Liver (tissue), 9 donors: ENCODE data around the gene INSR. TPM values are rescaled to one million over a fixed set of nuclear protein-coding genes. Genes with fewer than 3 reads are reported as not detected.

Experiments used
- DNase-seq: peaks from one replicate; pipeline ENCODE4 v3.0.0-alpha.2; 2017; ENCODE audit warnings: low spot score
- H3K27ac ChIP-seq, 2 donors: one replicate each; pipeline ENCODE4 v1.7.0; 2013; ENCODE audit warnings: inconsistent platforms in 2 of 2, low read length in 2 of 2, control low read depth in 1 of 2, low read depth in 1 of 2, mild to moderate bottlenecking in 1 of 2
- H3K27me3 ChIP-seq, 4 donors: one replicate each; pipeline versions ENCODE4 v1.6.1 to v1.7.0; 2013; ENCODE audit warnings: low read length in 3 of 4, inconsistent platforms in 1 of 4, mild to moderate bottlenecking in 1 of 4, moderate library complexity in 1 of 4; ENCODE audit not compliant: control insufficient read depth in 4 of 4, insufficient read depth in 4 of 4
- H3K36me3 ChIP-seq, 4 donors: one replicate each; pipeline versions ENCODE4 v1.6.1 to v1.7.0; 2013; ENCODE audit warnings: low read length in 3 of 4, mild to moderate bottlenecking in 3 of 4, low read depth in 1 of 4, moderate library complexity in 1 of 4; ENCODE audit not compliant: control insufficient read depth in 4 of 4, insufficient read depth in 3 of 4
- H3K4me1 ChIP-seq, 4 donors: one replicate each; pipeline versions ENCODE4 v1.6.1 to v1.7.0; 2013; ENCODE audit warnings: low read length in 3 of 4, mild to moderate bottlenecking in 3 of 4, moderate library complexity in 1 of 4; ENCODE audit not compliant: control insufficient read depth in 4 of 4, insufficient read depth in 4 of 4
- H3K4me3 ChIP-seq, 3 donors: one replicate each; pipeline versions ENCODE4 v1.6.1 to v1.7.0; 2013; ENCODE audit warnings: low read length in 3 of 3, control low read depth in 1 of 3, low read depth in 1 of 3, mild to moderate bottlenecking in 1 of 3
- H3K9ac ChIP-seq, 2 donors: one replicate each; pipeline ENCODE4 v1.7.0; 2013; ENCODE audit warnings: low read length in 2 of 2, mild to moderate bottlenecking in 2 of 2, moderate library complexity in 2 of 2, control low read depth in 1 of 2, low read depth in 1 of 2
- H3K9me3 ChIP-seq, 4 donors: one replicate each; pipeline versions ENCODE4 v1.6.1 to v1.7.0; 2013; ENCODE audit warnings: low read length in 3 of 4; ENCODE audit not compliant: control insufficient read depth in 4 of 4
- ATF3 ChIP-seq: IDR thresholded peaks from 2 replicates; pipeline ENCODE4 v1.6.1; 2016; ENCODE audit warnings: antibody characterized with exemption
- CTCF ChIP-seq: fragments of 150-350 bp; IDR thresholded peaks from 2 replicates; pipeline ENCODE4 v1.5.1; 2017; ENCODE audit warnings: improper control_type of control experiment, low read depth, low read length; ENCODE audit not compliant: missing input control
- EGR1 ChIP-seq, 2 donors: IDR thresholded peaks; 2 replicates each; pipeline ENCODE4 v1.6.1; 2016 to 2018; ENCODE audit warnings: antibody characterized with exemption in 2 of 2, low read depth in 2 of 2
- FOXA1 ChIP-seq: IDR thresholded peaks from 2 replicates; pipeline ENCODE4 v1.6.1; 2016; ENCODE audit warnings: antibody characterized with exemption
- FOXA2 ChIP-seq: IDR thresholded peaks from 2 replicates; pipeline ENCODE4 v1.6.1; 2016; ENCODE audit warnings: antibody characterized with exemption
- GABPA ChIP-seq, 2 donors: IDR thresholded peaks in 1 of 2; conservative IDR thresholded peaks in 1 of 2; 2 replicates each; pipeline ENCODE4 v1.6.1; 2016; ENCODE audit warnings: antibody characterized with exemption in 2 of 2, mild to moderate bottlenecking in 1 of 2, moderate library complexity in 1 of 2
- HNF4A ChIP-seq, 2 donors: conservative IDR thresholded peaks; 2 replicates each; pipeline ENCODE4 v1.6.1; 2016; ENCODE audit warnings: antibody characterized with exemption in 2 of 2, mild to moderate bottlenecking in 2 of 2
- HNF4G ChIP-seq: IDR thresholded peaks from 2 replicates; pipeline ENCODE4 v1.6.1; 2016; ENCODE audit warnings: antibody characterized with exemption
- JUND ChIP-seq, 2 donors: IDR thresholded peaks; 2 replicates each; pipeline ENCODE4 v1.6.1; 2016; ENCODE audit warnings: antibody characterized with exemption in 2 of 2
- MAX ChIP-seq: IDR thresholded peaks from 2 replicates; pipeline ENCODE4 v1.6.1; 2016; ENCODE audit warnings: antibody characterized with exemption
- NR2F2 ChIP-seq: IDR thresholded peaks from 2 replicates; pipeline ENCODE4 v1.6.1; 2016; ENCODE audit warnings: antibody characterized with exemption
- RAD21 ChIP-seq, 2 donors: IDR thresholded peaks; 2 replicates each; pipeline ENCODE4 v1.6.1; 2016; ENCODE audit warnings: antibody characterized with exemption in 2 of 2, mild to moderate bottlenecking in 2 of 2
- RXRA ChIP-seq, 2 donors: IDR thresholded peaks; 2 replicates each; pipeline ENCODE4 v1.6.1; 2017 to 2018; ENCODE audit warnings: antibody characterized with exemption in 2 of 2, mild to moderate bottlenecking in 1 of 2
- SP1 ChIP-seq: IDR thresholded peaks from 2 replicates; pipeline ENCODE4 v1.6.1; 2018; ENCODE audit warnings: antibody characterized with exemption, mild to moderate bottlenecking
- TAF1 ChIP-seq: conservative IDR thresholded peaks from 2 replicates; pipeline ENCODE4 v1.6.1; 2016; ENCODE audit warnings: antibody characterized with exemption, mild to moderate bottlenecking
- YY1 ChIP-seq: IDR thresholded peaks from 2 replicates; pipeline ENCODE4 v1.6.1; 2016; ENCODE audit warnings: antibody characterized with exemption, mild to moderate bottlenecking
- WGBS: extraction: QIAGEN DNeasy Blood & Tissue Kit; methylation state at CpG from one replicate; pipeline ENCODE4 v1.1.7; 2013; 5-methylcytosine and 5-hydroxymethylcytosine counted together
- polyA plus RNA-seq, 2 donors: library from polyadenylated mRNA; stranded (reverse) in 1 of 2; unstranded in 1 of 2; fragments of 200-250 nt in 1 of 2; fragments of >200 nt in 1 of 2; fragmentation: Nextera tagmentation in 1 of 2; extraction: Ambion mirVana in 1 of 2; gene quantifications; one replicate each; pipeline versions ENCODE4 v1.2.1 to v1.2.3, GENCODE V29; 2013 to 2015
- total RNA-seq, 2 donors: library from RNA; depleted of rRNA; stranded (reverse); fragments of >200 nt; gene quantifications; one replicate each; pipeline ENCODE4 v1.2.3, GENCODE V29; 2014
- TF ChIP-seq, protein P1 (sequence below): IDR thresholded peaks from 2 replicates; pipeline ENCODE4 v1.6.1; 2016; ENCODE audit warnings: antibody characterized with exemption
- TF ChIP-seq, protein P2 (sequence below): IDR thresholded peaks from 2 replicates; pipeline ENCODE4 v1.6.1; 2016; ENCODE audit warnings: antibody characterized with exemption, mild to moderate bottlenecking
- donor health status: healthy.
- donor health status: healthy.
- donor health status: healthy.
- donor health status: healthy.
- donor health status: healthy.

Gene INSR
- total and polyA plus RNA-seq, 4 donors, result 16.5 to 97.5 (median 50.8) TPM

DNA sequence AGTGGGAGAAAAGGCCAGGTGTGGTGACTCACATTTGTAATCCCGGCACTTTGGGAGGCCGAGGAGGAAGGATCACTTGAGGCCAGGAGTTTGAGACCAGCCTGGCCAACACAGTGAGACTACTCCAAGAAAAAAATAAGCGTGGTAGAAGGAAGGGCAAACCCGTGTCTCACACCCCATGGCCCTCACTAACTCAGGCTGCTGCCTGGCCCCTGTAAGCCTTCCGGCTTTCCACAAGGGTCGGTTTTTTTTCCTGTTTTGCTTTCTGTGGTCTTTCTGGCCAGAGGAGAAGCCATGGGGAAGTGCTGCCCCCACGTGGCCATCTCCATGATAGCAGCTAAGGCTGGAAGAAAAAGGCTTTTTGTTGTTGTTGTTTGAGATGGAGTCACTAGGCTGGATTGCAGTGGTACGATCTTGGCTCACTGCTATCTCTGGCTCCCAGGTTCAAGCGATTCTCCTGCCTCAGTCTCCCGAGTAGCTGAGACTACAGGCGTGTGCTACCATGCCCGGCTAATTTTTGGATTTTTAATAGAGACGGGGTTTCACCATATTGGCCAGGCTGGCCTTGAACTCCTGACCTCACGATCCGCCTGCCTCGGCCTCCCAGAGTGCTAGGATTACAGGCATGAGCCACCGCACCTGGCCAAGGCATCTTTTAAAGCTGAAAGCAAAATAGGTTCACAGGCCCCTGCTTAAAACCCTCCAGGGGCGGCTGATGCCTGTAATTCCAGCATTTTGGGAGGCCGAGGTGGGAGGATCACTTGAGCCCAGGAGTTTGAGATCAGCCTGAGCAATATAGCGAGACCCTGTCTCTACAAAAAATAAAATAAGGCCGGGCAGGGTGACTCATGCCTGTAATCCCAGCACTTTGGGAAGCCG lies 47.0 kb upstream of the INSR start:
- DNase-seq, result peak; percentile 90
- 32% methylated on average over 22 of the region's 22 CpGs for WGBS
- H3K9ac ChIP-seq, result no peak overlapping the region
- H3K27ac ChIP-seq, result no peak overlapping the region
- TF ChIP-seq HNF4G (no peak), YY1 (no peak), MAX (no peak), EGR1 (IDR thresholded peaks at IDR 0.05; ENCODE audit: low read depth in 2 of 2) (no peak), SP1 (no peak), JUND (IDR thresholded peaks at IDR 0.05) (no peak), FOXA1 (no peak), RXRA (IDR thresholded peaks at IDR 0.05) (no peak), TAF1 (no peak), HNF4A (conservative IDR thresholded peaks at IDR 0.05) (no peak), FOXA2 (no peak), RAD21 (IDR thresholded peaks at IDR 0.05) (peak; percentile 97 to 99), NR2F2 (peak; percentile 35), CTCF (peak; percentile 94), ATF3 (no peak), GABPA (IDR thresholded peaks at IDR 0.05 in 1 of 2, conservative IDR thresholded peaks at IDR 0.05 in 1 of 2) (no peak)
- TF ChIP-seq, protein P1, sequence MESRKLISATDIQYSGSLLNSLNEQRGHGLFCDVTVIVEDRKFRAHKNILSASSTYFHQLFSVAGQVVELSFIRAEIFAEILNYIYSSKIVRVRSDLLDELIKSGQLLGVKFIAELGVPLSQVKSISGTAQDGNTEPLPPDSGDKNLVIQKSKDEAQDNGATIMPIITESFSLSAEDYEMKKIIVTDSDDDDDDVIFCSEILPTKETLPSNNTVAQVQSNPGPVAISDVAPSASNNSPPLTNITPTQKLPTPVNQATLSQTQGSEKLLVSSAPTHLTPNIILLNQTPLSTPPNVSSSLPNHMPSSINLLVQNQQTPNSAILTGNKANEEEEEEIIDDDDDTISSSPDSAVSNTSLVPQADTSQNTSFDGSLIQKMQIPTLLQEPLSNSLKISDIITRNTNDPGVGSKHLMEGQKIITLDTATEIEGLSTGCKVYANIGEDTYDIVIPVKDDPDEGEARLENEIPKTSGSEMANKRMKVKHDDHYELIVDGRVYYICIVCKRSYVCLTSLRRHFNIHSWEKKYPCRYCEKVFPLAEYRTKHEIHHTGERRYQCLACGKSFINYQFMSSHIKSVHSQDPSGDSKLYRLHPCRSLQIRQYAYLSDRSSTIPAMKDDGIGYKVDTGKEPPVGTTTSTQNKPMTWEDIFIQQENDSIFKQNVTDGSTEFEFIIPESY, result no peak
- TF ChIP-seq, protein P2, sequence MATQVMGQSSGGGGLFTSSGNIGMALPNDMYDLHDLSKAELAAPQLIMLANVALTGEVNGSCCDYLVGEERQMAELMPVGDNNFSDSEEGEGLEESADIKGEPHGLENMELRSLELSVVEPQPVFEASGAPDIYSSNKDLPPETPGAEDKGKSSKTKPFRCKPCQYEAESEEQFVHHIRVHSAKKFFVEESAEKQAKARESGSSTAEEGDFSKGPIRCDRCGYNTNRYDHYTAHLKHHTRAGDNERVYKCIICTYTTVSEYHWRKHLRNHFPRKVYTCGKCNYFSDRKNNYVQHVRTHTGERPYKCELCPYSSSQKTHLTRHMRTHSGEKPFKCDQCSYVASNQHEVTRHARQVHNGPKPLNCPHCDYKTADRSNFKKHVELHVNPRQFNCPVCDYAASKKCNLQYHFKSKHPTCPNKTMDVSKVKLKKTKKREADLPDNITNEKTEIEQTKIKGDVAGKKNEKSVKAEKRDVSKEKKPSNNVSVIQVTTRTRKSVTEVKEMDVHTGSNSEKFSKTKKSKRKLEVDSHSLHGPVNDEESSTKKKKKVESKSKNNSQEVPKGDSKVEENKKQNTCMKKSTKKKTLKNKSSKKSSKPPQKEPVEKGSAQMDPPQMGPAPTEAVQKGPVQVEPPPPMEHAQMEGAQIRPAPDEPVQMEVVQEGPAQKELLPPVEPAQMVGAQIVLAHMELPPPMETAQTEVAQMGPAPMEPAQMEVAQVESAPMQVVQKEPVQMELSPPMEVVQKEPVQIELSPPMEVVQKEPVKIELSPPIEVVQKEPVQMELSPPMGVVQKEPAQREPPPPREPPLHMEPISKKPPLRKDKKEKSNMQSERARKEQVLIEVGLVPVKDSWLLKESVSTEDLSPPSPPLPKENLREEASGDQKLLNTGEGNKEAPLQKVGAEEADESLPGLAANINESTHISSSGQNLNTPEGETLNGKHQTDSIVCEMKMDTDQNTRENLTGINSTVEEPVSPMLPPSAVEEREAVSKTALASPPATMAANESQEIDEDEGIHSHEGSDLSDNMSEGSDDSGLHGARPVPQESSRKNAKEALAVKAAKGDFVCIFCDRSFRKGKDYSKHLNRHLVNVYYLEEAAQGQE, result no peak
- peaks cover 0 to 2% (median 0%) of the 10 kb centered on the region in 4 donors for H3K4me1 ChIP-seq
- H3K9me3 ChIP-seq, result no peaks in the 10 kb centered on the region
- H3K27me3 ChIP-seq, result no peaks in the 10 kb centered on the region
- H3K4me3 ChIP-seq, result no peak overlapping the region
- no peaks in the 10 kb centered on the region for H3K36me3 ChIP-seq
